ENCODE measurements around the gene SPRR2G. TPM values are rescaled to one million over a fixed set of nuclear protein-coding genes. Genes with fewer than 3 reads are reported as not detected.

Gene SPRR2G
- total and polyA plus RNA-seq, 2 of the 8 experiments (the other 6 are each of a cell fraction or from before 2014, with no cell fraction given), result not detected

DNA sequence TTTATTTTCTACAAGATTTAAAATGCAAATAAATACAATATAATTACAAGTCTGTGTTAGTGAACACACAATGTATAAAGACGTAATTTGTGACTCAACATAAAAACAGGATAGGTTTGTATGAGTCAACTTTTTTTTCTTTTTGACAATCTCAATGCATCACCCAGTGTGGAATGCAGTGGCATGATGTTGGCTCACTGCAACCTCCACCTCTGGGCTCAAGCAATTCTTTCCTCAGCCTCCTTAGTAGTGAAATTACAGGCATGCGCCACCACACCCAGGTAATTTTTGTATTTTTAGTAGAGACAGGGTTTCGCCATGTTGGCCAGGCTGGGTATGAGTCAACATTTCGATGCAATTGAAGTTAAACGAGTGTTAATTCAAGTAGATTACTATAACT is 50.4 kb downstream of the SPRR2G start (continued):
- TF ChIP-seq, protein P1, sequence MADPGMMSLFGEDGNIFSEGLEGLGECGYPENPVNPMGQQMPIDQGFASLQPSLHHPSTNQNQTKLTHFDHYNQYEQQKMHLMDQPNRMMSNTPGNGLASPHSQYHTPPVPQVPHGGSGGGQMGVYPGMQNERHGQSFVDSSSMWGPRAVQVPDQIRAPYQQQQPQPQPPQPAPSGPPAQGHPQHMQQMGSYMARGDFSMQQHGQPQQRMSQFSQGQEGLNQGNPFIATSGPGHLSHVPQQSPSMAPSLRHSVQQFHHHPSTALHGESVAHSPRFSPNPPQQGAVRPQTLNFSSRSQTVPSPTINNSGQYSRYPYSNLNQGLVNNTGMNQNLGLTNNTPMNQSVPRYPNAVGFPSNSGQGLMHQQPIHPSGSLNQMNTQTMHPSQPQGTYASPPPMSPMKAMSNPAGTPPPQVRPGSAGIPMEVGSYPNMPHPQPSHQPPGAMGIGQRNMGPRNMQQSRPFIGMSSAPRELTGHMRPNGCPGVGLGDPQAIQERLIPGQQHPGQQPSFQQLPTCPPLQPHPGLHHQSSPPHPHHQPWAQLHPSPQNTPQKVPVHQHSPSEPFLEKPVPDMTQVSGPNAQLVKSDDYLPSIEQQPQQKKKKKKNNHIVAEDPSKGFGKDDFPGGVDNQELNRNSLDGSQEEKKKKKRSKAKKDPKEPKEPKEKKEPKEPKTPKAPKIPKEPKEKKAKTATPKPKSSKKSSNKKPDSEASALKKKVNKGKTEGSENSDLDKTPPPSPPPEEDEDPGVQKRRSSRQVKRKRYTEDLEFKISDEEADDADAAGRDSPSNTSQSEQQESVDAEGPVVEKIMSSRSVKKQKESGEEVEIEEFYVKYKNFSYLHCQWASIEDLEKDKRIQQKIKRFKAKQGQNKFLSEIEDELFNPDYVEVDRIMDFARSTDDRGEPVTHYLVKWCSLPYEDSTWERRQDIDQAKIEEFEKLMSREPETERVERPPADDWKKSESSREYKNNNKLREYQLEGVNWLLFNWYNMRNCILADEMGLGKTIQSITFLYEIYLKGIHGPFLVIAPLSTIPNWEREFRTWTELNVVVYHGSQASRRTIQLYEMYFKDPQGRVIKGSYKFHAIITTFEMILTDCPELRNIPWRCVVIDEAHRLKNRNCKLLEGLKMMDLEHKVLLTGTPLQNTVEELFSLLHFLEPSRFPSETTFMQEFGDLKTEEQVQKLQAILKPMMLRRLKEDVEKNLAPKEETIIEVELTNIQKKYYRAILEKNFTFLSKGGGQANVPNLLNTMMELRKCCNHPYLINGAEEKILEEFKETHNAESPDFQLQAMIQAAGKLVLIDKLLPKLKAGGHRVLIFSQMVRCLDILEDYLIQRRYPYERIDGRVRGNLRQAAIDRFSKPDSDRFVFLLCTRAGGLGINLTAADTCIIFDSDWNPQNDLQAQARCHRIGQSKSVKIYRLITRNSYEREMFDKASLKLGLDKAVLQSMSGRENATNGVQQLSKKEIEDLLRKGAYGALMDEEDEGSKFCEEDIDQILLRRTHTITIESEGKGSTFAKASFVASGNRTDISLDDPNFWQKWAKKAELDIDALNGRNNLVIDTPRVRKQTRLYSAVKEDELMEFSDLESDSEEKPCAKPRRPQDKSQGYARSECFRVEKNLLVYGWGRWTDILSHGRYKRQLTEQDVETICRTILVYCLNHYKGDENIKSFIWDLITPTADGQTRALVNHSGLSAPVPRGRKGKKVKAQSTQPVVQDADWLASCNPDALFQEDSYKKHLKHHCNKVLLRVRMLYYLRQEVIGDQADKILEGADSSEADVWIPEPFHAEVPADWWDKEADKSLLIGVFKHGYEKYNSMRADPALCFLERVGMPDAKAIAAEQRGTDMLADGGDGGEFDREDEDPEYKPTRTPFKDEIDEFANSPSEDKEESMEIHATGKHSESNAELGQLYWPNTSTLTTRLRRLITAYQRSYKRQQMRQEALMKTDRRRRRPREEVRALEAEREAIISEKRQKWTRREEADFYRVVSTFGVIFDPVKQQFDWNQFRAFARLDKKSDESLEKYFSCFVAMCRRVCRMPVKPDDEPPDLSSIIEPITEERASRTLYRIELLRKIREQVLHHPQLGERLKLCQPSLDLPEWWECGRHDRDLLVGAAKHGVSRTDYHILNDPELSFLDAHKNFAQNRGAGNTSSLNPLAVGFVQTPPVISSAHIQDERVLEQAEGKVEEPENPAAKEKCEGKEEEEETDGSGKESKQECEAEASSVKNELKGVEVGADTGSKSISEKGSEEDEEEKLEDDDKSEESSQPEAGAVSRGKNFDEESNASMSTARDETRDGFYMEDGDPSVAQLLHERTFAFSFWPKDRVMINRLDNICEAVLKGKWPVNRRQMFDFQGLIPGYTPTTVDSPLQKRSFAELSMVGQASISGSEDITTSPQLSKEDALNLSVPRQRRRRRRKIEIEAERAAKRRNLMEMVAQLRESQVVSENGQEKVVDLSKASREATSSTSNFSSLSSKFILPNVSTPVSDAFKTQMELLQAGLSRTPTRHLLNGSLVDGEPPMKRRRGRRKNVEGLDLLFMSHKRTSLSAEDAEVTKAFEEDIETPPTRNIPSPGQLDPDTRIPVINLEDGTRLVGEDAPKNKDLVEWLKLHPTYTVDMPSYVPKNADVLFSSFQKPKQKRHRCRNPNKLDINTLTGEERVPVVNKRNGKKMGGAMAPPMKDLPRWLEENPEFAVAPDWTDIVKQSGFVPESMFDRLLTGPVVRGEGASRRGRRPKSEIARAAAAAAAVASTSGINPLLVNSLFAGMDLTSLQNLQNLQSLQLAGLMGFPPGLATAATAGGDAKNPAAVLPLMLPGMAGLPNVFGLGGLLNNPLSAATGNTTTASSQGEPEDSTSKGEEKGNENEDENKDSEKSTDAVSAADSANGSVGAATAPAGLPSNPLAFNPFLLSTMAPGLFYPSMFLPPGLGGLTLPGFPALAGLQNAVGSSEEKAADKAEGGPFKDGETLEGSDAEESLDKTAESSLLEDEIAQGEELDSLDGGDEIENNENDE (IDR thresholded peaks at IDR 0.05; ENCODE audit: insufficient replicate concordance, low read length), result no peak
- no peak for TF ChIP-seq SIN3A (conservative IDR thresholded peaks at IDR 0.05 in 1 of 2, IDR thresholded peaks at IDR 0.05 in 1 of 2; ENCODE audit: low read depth in 1 of 2, low read length in 2 of 2)

Data from H1 (cell line).